Spleen (tissue), 11 donors: Measurements from ENCODE around the gene ENTPD5. TPM values are rescaled to one million over a fixed set of nuclear protein-coding genes. Genes with fewer than 3 reads are reported as not detected.

Experiments
- DNase-seq: peaks from one replicate; pipeline ENCODE4 v3.0.0-alpha.2; 2020
- H3K27ac ChIP-seq, 8 donors: fragments of 200-600 bp; sonication (generic) in 7 of 8; 1 replicate in 4 of 8; 2 replicates in 4 of 8; pipeline versions ENCODE4 v1.5.0 to v1.8.0; 2016 to 2021; ENCODE audit warnings: inconsistent platforms in 4 of 8, mild to moderate bottlenecking in 4 of 8, moderate library complexity in 1 of 8
- H3K27me3 ChIP-seq, 7 donors: fragments of 200-600 bp; sonication (generic) in 6 of 7; replicated peaks in 1 of 7; 1 replicate in 4 of 7; 2 replicates in 3 of 7; pipeline versions ENCODE4 v1.5.0 to v1.8.0; 2016 to 2021; ENCODE audit warnings: inconsistent platforms in 3 of 7, mild to moderate bottlenecking in 1 of 7
- H3K36me3 ChIP-seq, 6 donors: fragments of 200-600 bp; sonication (generic) in 5 of 6; 1 replicate in 4 of 6; 2 replicates in 2 of 6; pipeline versions ENCODE4 v1.5.0 to v1.8.0; 2016 to 2021; ENCODE audit warnings: inconsistent platforms in 2 of 6
- H3K4me1 ChIP-seq, 6 donors: fragments of 200-600 bp; sonication (generic) in 5 of 6; 1 replicate in 3 of 6; 2 replicates in 3 of 6; pipeline versions ENCODE4 v1.5.0 to v1.8.0; 2016 to 2021; ENCODE audit warnings: inconsistent platforms in 3 of 6
- H3K4me3 ChIP-seq, 8 donors: fragments of 200-600 bp; sonication (generic) in 7 of 8; 1 replicate in 4 of 8; 2 replicates in 4 of 8; pipeline versions ENCODE4 v1.5.0 to v1.8.0; 2016 to 2021; ENCODE audit warnings: inconsistent platforms in 4 of 8, mild to moderate bottlenecking in 4 of 8, moderate library complexity in 2 of 8
- H3K9me3 ChIP-seq, 8 donors: fragments of 200-600 bp; sonication (generic) in 7 of 8; 1 replicate in 4 of 8; 2 replicates in 4 of 8; pipeline versions ENCODE4 v1.5.0 to v1.8.0; 2016 to 2021; ENCODE audit warnings: inconsistent platforms in 4 of 8
- CTCF ChIP-seq, 11 experiments: fragments of 200-600 bp in 7 of 11; fragments of 450-650 bp in 4 of 11; sonication (generic) in 4 of 11; IDR thresholded peaks in 8 of 11; conservative IDR thresholded peaks in 3 of 11; 1 replicate in 7 of 11; 2 replicates in 4 of 11; pipeline versions ENCODE4 v1.4.0 to v1.8.0; 2016 to 2021; ENCODE audit warnings: antibody characterized with exemption in 11 of 11, inconsistent platforms in 4 of 11, mild to moderate bottlenecking in 1 of 11
- POLR2A ChIP-seq, 3 donors: fragments of 450-650 bp; IDR thresholded peaks; one replicate each; pipeline ENCODE4 v1.5.1; 2017; ENCODE audit warnings: antibody characterized with exemption in 3 of 3, mild to moderate bottlenecking in 1 of 3
- POLR2AphosphoS5 ChIP-seq, 3 donors: sonication (generic); formaldehyde crosslinking; IDR thresholded peaks; one replicate each; pipeline ENCODE4 v1.5.1; 2017; ENCODE audit warnings: antibody characterized with exemption in 3 of 3
- WGBS, 5 donors: extraction: QIAGEN DNeasy Blood & Tissue Kit in 3 of 5; methylation state at CpG; one replicate each; pipeline versions ENCODE4 v1.1.5 to v1.1.7; 2013 to 2018; 5-methylcytosine and 5-hydroxymethylcytosine counted together
- intact Hi-C: fragments of 100-400 bp; cut with DNase I; formaldehyde crosslinking; loops from one replicate; pipeline ENCODE4 v1.15.0; 2023; ENCODE audit warnings: low total_unique reads
- polyA plus RNA-seq, 3 donors: library from polyadenylated mRNA; stranded (reverse); fragments of 200-250 nt; gene quantifications; one replicate each; pipeline ENCODE4 v1.2.1, GENCODE V29; 2013
- total RNA-seq, 7 donors: library from RNA; depleted of rRNA in 3 of 7; stranded (reverse); fragments of >200 nt in 3 of 7; fragmentation: NEBNext Ultra II Directional in 4 of 7; extraction: Animal tissue kit (Norgen Biotek cat#: 25700) in 4 of 7; gene quantifications; one replicate each; pipeline versions ENCODE4 v1.1.0 to v1.2.1, GENCODE V29; 2016 to 2021
- donor health status: healthy with polysubstance abuse.
- donor health status: DM: no; HTN: no; CAD: no; lungs with moderate emphysema.
- donor health status: DM: no; HTN: no; CAD: no.
- donor health status: Bipolar disorder and iron deficiency.
- donor health status: healthy.
- donor health status: DM: no; HTN: no; CAD: no.
- donor health status: DM: yes; HTN: yes; CAD: no.

Gene ENTPD5
- total and polyA plus RNA-seq, 10 donors, result 2.9 to 13.9 (median 7.6) TPM

GRCh38 chr14:73955674-73956073 is 63.4 kb downstream of the ENTPD5 start:
- peaks cover 3 to 77% (median 71%) of the 10 kb centered on the region in 6 donors for H3K36me3 ChIP-seq

GRCh38 chr14:73953731-73954130 is 65.4 kb downstream of the ENTPD5 start:
- Histone ChIP-seq H3K4me1 (peaks cover 8 to 31% (median 16%) of the 10 kb centered on the region in 6 donors), H3K27ac (no peak overlapping the region), H3K36me3 (peaks cover 3 to 58% (median 52%) of the 10 kb centered on the region in 6 donors), H3K9me3 (no peaks in the 10 kb centered on the region), H3K27me3 (no peaks in the 10 kb centered on the region), H3K4me3 (no peak overlapping the region)
- WGBS, 5 donors, result 77 to 90% (median 81%) methylated on average over 1 of the region's 1 CpG
- DNase-seq, result no peak
- intact Hi-C loops, result no loop called here
- no peak for TF ChIP-seq CTCF (IDR thresholded peaks at IDR 0.05 in 8 of 11, conservative IDR thresholded peaks at IDR 0.05 in 3 of 11)
- no peak for TF ChIP-seq POLR2A (IDR thresholded peaks at IDR 0.05)
- no peak for TF ChIP-seq POLR2AphosphoS5 (IDR thresholded peaks at IDR 0.05)

More at GRCh38 chr14:73955674-73956073, 63.4 kb downstream of the ENTPD5 start:
- Histone ChIP-seq H3K9me3 (no peaks in the 10 kb centered on the region), H3K27ac (no peak overlapping the region), H3K27me3 (no peaks in the 10 kb centered on the region), H3K4me1 (peaks cover 5 to 18% (median 8%) of the 10 kb centered on the region in 6 donors), H3K4me3 (no peak overlapping the region)
- intact Hi-C loops, result no loop called here
- no peak for DNase-seq
- WGBS, 5 donors, result 79 to 93% (median 88%) methylated on average over 5 of the region's 5 CpGs
- TF ChIP-seq POLR2A (IDR thresholded peaks at IDR 0.05), result no peak
- TF ChIP-seq POLR2AphosphoS5 (IDR thresholded peaks at IDR 0.05), result no peak
- no peak for TF ChIP-seq CTCF (IDR thresholded peaks at IDR 0.05 in 8 of 11, conservative IDR thresholded peaks at IDR 0.05 in 3 of 11)

- H3K4me1 ChIP-seq, result peaks cover 8 to 32% (median 16%) of the 10 kb centered on the region in 6 donors
- peak in 5 of 11 experiments; percentile 5 to 36 (median 25) for TF ChIP-seq CTCF (IDR thresholded peaks at IDR 0.05 in 8 of 11, conservative IDR thresholded peaks at IDR 0.05 in 3 of 11)
- peak; percentile 94 to 97 (median 97) for TF ChIP-seq POLR2AphosphoS5 (IDR thresholded peaks at IDR 0.05)
- TF ChIP-seq POLR2A (IDR thresholded peaks at IDR 0.05), result peak; percentile 41 to 76 (median 55)
- H3K27ac ChIP-seq, result peak within 1 kb of the TSS; percentile 88 to 95 (median 92)
- H3K27me3 ChIP-seq, result no peaks in the 10 kb centered on the region
- intact Hi-C loops, result no loop called here
- H3K4me3 ChIP-seq, result peak within 1 kb of the TSS; percentile 77 to 96 (median 82)
- H3K36me3 ChIP-seq, result peaks cover 0 to 34% (median 20%) of the 10 kb centered on the region in 6 donors
- DNase-seq, result peak; percentile 96
- H3K9me3 ChIP-seq, result no peaks in the 10 kb centered on the region
- 0% methylated on average over 43 to 70 of the region's 70 CpGs for WGBS, 5 donors
Measured at GRCh38 chr14:73949752-73950734, 69.0 kb downstream of the ENTPD5 start, which contains the start of the genes COQ6 and FAM161B. Gene COQ6, plus strand, starts transcription at chr14:73950302. Its CDS starts 31 bp downstream, at chr14:73950333. Gene FAM161B, minus strand, starts transcription at chr14:73950094. Its CDS starts 68 bp downstream, at chr14:73950026.
